ENCODE measurements around the gene TRIM29.

DNA sequence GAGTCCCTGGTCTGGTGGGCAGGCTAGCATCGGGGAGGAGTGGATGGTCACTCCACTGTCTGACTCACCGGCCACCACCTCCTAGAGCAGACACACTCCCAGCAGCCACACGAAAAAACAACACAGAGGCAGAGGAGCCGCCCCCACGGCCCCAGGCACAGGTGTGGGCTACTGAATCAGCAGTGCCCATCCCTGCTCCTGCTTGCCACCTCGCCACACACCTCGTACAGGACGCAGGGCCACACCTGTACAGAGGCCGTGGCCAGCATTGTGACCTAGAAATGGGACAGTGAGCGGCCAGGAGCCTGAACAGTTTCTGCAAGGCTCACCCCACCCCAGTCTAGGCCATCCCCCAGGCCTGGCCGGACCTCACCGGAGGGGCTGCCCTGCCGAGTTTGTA, 14.0 kb downstream of the TRIM29 start:
- TF ChIP-seq, protein P1, sequence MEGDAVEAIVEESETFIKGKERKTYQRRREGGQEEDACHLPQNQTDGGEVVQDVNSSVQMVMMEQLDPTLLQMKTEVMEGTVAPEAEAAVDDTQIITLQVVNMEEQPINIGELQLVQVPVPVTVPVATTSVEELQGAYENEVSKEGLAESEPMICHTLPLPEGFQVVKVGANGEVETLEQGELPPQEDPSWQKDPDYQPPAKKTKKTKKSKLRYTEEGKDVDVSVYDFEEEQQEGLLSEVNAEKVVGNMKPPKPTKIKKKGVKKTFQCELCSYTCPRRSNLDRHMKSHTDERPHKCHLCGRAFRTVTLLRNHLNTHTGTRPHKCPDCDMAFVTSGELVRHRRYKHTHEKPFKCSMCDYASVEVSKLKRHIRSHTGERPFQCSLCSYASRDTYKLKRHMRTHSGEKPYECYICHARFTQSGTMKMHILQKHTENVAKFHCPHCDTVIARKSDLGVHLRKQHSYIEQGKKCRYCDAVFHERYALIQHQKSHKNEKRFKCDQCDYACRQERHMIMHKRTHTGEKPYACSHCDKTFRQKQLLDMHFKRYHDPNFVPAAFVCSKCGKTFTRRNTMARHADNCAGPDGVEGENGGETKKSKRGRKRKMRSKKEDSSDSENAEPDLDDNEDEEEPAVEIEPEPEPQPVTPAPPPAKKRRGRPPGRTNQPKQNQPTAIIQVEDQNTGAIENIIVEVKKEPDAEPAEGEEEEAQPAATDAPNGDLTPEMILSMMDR (IDR thresholded peaks at IDR 0.05) = no peak
- TF ChIP-seq POLR2AphosphoS5 (IDR thresholded peaks at IDR 0.05; ENCODE audit: insufficient read depth in 1 of 2, low read depth in 1 of 2) (no peak), POLR2A (IDR thresholded peaks at IDR 0.05) (no peak)
